Skin of body (tissue), 2 donors: ENCODE results near the gene RBM20. TPM values are rescaled to one million over a fixed set of nuclear protein-coding genes. Genes with fewer than 3 reads are reported as not detected.
A peak's percentile ranks its signal among the peaks of the same experiment; 100 is the strongest.

ENCODE experiments used
- DNase-seq: peaks from one replicate; lab custom pipeline; 2025; lab: John Stamatoyannopoulos, UW
- total RNA-seq: library from RNA; depleted of rRNA; stranded (reverse); fragments of >200 nt; gene quantifications from one replicate; pipeline ENCODE4 v1.2.3, GENCODE V29; 2014

The RBM20 gene
- total RNA-seq, 1 donor from 2014 or later = 2.4 TPM

DNA sequence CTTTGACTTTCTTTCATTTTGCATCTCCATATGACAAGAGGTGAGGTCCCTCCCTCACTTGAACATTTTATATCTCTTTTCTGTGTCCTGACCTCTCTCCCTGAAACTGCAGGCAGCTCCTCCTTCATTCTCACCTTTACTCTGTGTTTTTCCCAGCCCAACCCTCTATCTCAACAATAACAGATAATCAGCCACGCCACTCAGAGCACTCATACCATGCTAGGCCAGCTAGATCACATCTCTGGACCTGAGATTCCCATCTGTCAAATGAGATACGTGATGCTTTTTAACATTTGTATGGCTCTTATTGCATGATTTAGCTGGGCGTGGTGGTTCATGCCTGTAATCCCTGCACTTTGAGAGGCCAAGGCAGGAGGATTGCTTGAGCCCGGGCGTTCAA lies 164.5 kb downstream of the RBM20 start:
- no peak for DNase-seq

- no peak for DNase-seq
These were observed 166.5 kb downstream of the RBM20 start for GRCh38 chr10:110810625-110811024.

GRCh38 chr10:110811791-110812581 lies 167.8 kb downstream of the RBM20 start:
- DNase-seq = no peak

GRCh38 chr10:110812583-110812982 lies 168.4 kb downstream of the RBM20 start:
- no peak for DNase-seq

DNA sequence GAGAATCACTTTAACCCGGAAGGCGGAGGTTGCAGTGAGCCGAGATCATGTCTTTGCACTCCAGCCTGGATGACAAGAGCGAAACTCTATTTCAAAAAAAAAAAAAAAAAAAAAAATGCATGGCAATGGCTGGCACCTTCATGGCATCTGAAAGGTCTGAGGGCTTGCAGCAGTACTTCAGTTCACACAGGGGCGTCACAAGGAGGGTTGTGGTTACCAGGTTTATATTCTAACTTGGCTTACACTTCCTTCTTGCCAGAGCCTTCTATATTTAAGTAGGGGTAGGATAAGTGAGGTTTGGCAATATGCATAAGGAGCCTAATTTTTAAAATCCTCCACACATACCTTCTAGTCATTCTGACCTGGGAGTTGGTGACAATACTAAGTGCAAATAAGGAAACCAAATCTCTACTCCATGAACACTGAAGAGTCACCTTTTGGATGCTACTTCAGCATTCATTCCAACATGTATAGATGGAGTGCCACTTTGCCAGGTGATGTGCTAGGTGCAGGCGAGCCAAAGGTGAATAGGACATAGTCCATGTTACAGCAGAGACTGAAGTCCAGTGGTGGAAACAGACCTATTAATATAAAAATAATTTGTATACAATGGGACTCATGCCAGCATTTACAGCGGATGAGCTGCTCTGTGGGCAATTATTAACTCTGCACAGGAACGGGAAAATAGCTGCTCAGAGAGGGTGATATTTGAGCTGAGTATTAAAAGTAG lies 169.8 kb downstream of the RBM20 start:
- no peak for DNase-seq

DNA sequence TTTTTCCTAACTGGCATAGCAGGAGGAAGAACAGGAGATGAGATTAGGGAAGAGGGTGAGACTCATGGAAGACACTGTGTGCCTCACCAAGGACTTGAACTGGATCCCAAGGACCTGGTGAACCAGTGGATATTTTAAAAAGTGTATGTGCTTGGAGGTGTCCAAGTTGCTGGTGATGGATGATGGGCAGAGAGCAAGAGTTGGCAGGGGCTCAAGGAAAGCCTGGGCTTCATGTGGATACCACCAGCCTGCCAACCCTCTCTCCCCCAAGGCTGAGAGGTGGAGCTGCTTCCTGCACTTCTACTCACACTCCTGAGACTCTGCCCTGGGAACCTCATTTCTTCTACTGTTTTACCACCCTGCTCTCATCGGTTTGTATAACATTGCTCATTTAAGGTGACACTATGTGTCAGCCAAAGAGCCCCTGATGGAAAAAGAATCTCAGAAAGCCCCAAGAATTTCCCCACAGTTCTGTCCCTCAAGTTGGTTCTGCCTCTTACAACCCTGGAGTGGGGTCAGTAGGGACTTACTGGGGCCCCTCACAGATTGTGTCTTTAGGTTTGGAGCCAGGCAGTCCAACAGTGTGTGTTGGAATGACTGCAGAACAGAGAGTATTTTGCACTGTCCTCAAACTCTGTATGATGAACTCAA lies 171.3 kb downstream of the RBM20 start:
- DNase-seq = no peak

- no peak for DNase-seq
These were observed 173.5 kb downstream of the RBM20 start for GRCh38 chr10:110817614-110818013.

- DNase-seq = no peak
These were observed 174.4 kb downstream of the RBM20 start for GRCh38 chr10:110818311-110819256.

GRCh38 chr10:110820321-110820814 lies 176.2 kb downstream of the RBM20 start:
- peak; percentile 51 for DNase-seq

- DNase-seq = peak; percentile 11
These were observed 177.4 kb downstream of the RBM20 start for GRCh38 chr10:110821508-110821907.

DNA sequence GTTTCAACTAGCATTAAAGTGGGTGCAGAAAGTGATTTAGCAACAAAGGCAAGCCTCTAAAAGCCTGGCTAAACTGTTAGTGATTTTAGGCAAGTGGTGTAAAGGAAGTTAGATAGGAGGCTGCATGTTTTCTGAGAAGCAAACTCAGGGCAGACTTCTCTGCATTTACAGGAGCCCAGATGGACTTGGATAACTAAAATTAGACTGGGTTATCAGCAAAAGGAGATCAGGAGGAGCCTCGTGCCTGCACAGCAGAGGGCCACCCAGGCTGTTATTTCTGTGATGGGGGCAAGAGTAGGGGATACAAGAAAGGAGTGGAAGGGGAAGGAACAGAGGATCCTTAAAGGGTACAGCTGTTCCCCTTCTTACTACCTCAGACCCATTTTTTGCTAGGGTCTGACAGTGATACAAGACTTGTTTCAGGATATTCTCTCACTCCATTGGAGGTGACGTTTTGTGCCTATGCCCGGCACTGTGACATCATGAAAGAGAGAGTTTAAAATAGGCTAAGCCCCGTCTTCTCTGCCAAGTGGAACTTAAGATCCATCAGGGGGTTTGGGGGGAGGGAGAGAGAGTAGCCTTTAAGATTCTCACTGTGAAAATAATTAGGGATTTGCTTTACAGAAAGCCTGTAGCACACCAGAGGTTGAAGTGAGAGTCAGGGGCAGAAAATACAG lies 178.0 kb downstream of the RBM20 start:
- no peak for DNase-seq

DNA sequence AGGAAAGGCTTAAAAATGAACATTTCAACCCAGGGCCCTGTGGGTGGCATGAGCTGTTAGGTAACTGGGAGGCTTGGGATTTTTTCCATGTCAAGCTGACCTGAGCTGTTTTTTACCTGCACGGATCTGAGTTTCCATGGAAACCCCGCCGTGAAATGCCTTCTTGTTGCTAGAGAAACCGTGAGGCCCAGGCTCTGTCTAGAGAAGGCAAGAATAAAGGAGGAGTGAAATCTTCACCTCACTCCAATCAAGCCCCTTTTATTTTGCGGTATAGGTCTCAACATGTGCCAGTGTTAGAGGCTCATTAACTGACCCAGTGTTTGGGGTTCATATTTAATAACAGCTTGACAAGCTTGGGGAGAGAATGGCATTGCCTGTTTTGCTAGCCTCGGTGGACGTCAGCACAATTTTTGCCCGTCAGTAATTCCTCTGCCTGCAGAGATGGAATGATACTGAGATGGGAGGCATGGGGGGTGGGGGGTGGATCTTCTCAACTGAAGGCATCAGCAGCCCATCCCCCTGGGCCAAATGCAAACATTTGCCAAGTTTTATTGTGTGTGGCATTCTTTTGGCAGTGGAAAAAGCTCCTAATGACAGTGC lies 178.7 kb downstream of the RBM20 start:
- no peak for DNase-seq

- no peak for DNase-seq
These were observed 180.0 kb downstream of the RBM20 start for GRCh38 chr10:110824152-110824441.

- DNase-seq = no peak
These were observed 180.5 kb downstream of the RBM20 start for GRCh38 chr10:110824660-110825059.

DNA sequence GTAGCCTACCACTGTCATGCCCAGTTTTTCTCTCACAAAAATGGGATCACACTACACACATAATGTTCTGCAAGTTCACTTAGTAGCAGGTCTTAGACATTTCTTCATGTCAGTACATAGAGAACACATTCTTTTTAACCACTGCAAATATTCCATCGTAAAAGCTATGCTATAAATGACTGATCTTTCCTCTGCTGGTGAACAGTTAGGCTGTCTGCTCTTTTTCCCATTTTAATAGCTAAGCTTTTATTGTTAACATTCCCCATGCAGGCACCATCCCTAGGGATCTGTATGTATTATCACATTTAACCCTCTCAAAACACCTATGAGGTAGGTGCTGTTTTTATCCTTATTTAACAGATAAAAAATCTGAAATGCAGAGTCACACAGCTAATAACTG lies 181.4 kb downstream of the RBM20 start:
- no peak for DNase-seq

GRCh38 chr10:110827410-110827809 lies 183.3 kb downstream of the RBM20 start:
- DNase-seq = no peak

DNA sequence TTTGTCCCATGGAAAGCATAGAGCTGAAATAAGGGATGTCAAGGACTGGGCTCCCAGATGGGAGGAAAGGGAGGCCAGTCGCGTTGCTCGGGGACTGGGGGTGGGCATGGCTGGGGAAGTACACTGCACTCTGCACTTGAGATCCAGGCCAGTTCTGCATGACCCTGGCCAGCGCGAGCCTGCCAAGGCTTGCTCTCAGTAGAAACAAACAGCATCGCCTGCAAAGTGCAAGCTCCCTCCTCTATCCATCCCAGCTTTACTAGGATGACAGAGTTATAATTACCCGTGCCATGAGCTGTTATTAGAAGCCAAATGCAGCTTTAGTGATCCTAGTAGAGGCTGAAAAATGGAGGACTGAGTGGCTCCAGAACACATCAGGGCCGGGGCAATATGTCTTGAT lies 183.7 kb downstream of the RBM20 start:
- DNase-seq = no peak

DNA sequence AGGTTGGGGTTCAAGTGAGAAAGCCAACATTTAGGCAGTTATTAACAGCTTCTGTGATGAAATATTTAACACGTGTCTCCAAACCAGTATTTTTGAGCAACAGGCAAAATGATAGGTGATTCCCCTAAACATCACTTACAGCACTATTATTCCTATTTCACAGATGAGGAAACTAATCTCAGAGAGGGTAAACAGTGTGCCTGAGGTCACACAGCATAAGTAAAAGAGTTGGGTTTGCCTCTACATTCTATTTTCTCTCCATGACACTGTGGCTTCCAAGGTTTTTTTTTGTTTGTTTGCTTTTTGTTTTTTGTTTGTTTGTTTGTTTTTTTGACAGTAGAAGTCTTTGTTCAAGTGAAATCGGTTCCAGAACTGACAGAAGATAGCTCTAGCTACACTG lies 184.4 kb downstream of the RBM20 start:
- DNase-seq = no peak

GRCh38 chr10:110829721-110830410 lies 185.7 kb downstream of the RBM20 start:
- DNase-seq = no peak
